Mesenchymal stem cell (in vitro differentiated cells and primary cell): ENCODE measurements around the gene SYT2.

Source experiments
- DNase-seq: peaks from one replicate; pipeline ENCODE4 v3.0.0-alpha.2; 2013
- H2AFZ ChIP-seq: one replicate; pipeline ENCODE4 v1.6.1; 2013; ENCODE audit warnings: low read depth, mild to moderate bottlenecking, control low read depth, inconsistent platforms, low read length, moderate library complexity
- H2AK5ac ChIP-seq: 2 replicates; pipeline ENCODE4 v1.6.1; 2013; ENCODE audit warnings: low read length, moderate library complexity, mild to moderate bottlenecking, inconsistent platforms; ENCODE audit not compliant: severe bottlenecking
- H2BK120ac ChIP-seq: one replicate; pipeline ENCODE4 v1.6.1; 2013; ENCODE audit warnings: low read depth, mild to moderate bottlenecking, inconsistent platforms, low read length, moderate library complexity
- H2BK12ac ChIP-seq, 2 experiments: one replicate each; pipeline ENCODE4 v1.6.1; 2013; ENCODE audit warnings: inconsistent platforms in 2 of 2, low read length in 2 of 2, mild to moderate bottlenecking in 2 of 2, moderate library complexity in 2 of 2, control low read depth in 1 of 2
- H2BK15ac ChIP-seq: one replicate; pipeline ENCODE4 v1.6.1; 2013; ENCODE audit warnings: mild to moderate bottlenecking, low read depth, inconsistent platforms; ENCODE audit not compliant: poor library complexity, severe bottlenecking
- H2BK5ac ChIP-seq: 2 replicates; pipeline ENCODE4 v1.6.1; 2013; ENCODE audit warnings: low read depth, mild to moderate bottlenecking, low read length, control low read depth, inconsistent platforms; ENCODE audit not compliant: poor library complexity, severe bottlenecking
- H3K14ac ChIP-seq, 2 experiments: one replicate each; pipeline ENCODE4 v1.6.1; 2013; ENCODE audit warnings: inconsistent platforms in 2 of 2, low read length in 2 of 2, control low read depth in 1 of 2, mild to moderate bottlenecking in 1 of 2, moderate library complexity in 1 of 2
- H3K18ac ChIP-seq, 2 experiments: one replicate each; pipeline ENCODE4 v1.6.1; 2013; ENCODE audit warnings: inconsistent platforms in 2 of 2, low read length in 2 of 2, control low read depth in 1 of 2, low read depth in 1 of 2, mild to moderate bottlenecking in 1 of 2
- H3K23ac ChIP-seq, 2 experiments: one replicate each; pipeline ENCODE4 v1.6.1; 2013; ENCODE audit warnings: inconsistent platforms in 2 of 2, low read length in 2 of 2, mild to moderate bottlenecking in 2 of 2, moderate library complexity in 2 of 2, control low read depth in 1 of 2
- H3K27ac ChIP-seq: 2 replicates; pipeline ENCODE4 v1.5.1; 2013; ENCODE audit warnings: mild to moderate bottlenecking, moderate library complexity, low read length, control low read depth, inconsistent platforms; ENCODE audit not compliant: poor library complexity, severe bottlenecking
- H3K27me3 ChIP-seq, 2 experiments: 2 replicates each; pipeline versions ENCODE4 v1.6.1 to v1.7.0; 2013; ENCODE audit warnings: low read length in 2 of 2, mild to moderate bottlenecking in 2 of 2, moderate library complexity in 2 of 2, control low read depth in 1 of 2, inconsistent platforms in 1 of 2; ENCODE audit not compliant: control insufficient read depth in 1 of 2, insufficient read depth in 1 of 2
- H3K36me3 ChIP-seq, 2 experiments: 2 replicates each; pipeline versions ENCODE4 v1.6.1 to v1.7.0; 2013; ENCODE audit warnings: low read length in 2 of 2, control low read depth in 1 of 2, inconsistent platforms in 1 of 2, low read depth in 1 of 2, mild to moderate bottlenecking in 1 of 2; ENCODE audit not compliant: insufficient read depth in 2 of 2, control insufficient read depth in 1 of 2
- H3K4ac ChIP-seq, 2 experiments: one replicate each; pipeline ENCODE4 v1.6.1; 2013; ENCODE audit warnings: inconsistent platforms in 2 of 2, low read length in 2 of 2, mild to moderate bottlenecking in 2 of 2, moderate library complexity in 2 of 2, control low read depth in 1 of 2, low read depth in 1 of 2
- H3K4me1 ChIP-seq: 2 replicates; pipeline ENCODE4 v1.6.1; 2013; ENCODE audit warnings: low read depth, low read length, control low read depth; ENCODE audit not compliant: control insufficient read depth, insufficient read depth
- H3K4me2 ChIP-seq: 2 replicates; pipeline ENCODE4 v1.6.1; 2013; ENCODE audit warnings: low read length, mild to moderate bottlenecking, inconsistent platforms; ENCODE audit not compliant: poor library complexity, severe bottlenecking
- H3K4me3 ChIP-seq, 2 experiments: 2 replicates each; pipeline versions ENCODE4 v1.5.1 to v1.7.0; 2013; ENCODE audit warnings: low read length in 2 of 2, mild to moderate bottlenecking in 2 of 2, control low read depth in 1 of 2, low read depth in 1 of 2; ENCODE audit not compliant: insufficient read depth in 1 of 2
- H3K79me1 ChIP-seq: replicated peaks from 2 replicates; pipeline ENCODE4 v1.6.1; 2013; ENCODE audit warnings: mild to moderate bottlenecking, control low read depth, low read length, inconsistent platforms; ENCODE audit not compliant: poor library complexity, severe bottlenecking
- H3K9ac ChIP-seq: 2 replicates; pipeline ENCODE4 v1.7.0; 2013; ENCODE audit warnings: mild to moderate bottlenecking, low read length, moderate library complexity
- H3K9me3 ChIP-seq: 2 replicates; pipeline ENCODE4 v1.7.0; 2013; ENCODE audit warnings: mild to moderate bottlenecking, low read length; ENCODE audit not compliant: control insufficient read depth
- H4K8ac ChIP-seq: one replicate; pipeline ENCODE4 v1.6.1; 2013; ENCODE audit warnings: inconsistent platforms, mild to moderate bottlenecking, low read length, moderate library complexity
- H4K91ac ChIP-seq: one replicate; pipeline ENCODE4 v1.6.1; 2013; ENCODE audit warnings: mild to moderate bottlenecking, low read length, inconsistent platforms
- WGBS: methylation state at CpG from one replicate; pipeline ENCODE4 v1.1.7; 2013; ENCODE audit warnings: mixed read lengths; 5-methylcytosine and 5-hydroxymethylcytosine counted together

Gene SYT2

DNA sequence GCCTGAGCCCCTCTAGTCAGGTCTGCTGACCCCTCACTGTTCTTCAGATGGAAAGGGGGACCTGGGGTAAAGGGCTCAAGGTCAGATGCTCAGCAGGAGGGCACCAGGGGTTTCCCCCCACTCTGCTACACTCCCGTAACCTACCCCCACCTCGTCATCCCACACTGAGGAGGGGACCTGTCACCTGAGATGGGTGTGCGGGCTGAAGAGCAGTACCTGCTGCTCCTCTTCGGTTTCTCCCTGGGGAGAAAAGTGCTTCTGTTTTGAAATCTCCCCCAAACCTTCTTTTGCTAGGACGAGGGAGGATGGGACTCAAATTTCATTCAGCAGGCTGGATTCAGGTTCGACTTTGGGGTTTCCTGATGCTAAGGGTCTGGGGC is 65.2 kb downstream of the SYT2 start:
- no peaks in the 10 kb centered on the region for H3K36me3 ChIP-seq
- H4K8ac ChIP-seq = no peak overlapping the region
- no peak overlapping the region for H2BK5ac ChIP-seq
- no peak overlapping the region for H2AK5ac ChIP-seq
- no peak overlapping the region for H3K4me3 ChIP-seq
- no peak overlapping the region for H3K4ac ChIP-seq
- H3K9ac ChIP-seq = no peak overlapping the region
- no peaks in the 10 kb centered on the region for H3K79me1 ChIP-seq
- H2BK120ac ChIP-seq = no peak overlapping the region
- no peak overlapping the region for H2BK12ac ChIP-seq
- H2AFZ ChIP-seq = no peak overlapping the region
- no peak overlapping the region for H3K14ac ChIP-seq
- H3K4me1 ChIP-seq = peaks cover 23% of the 10 kb centered on the region
- H3K27ac ChIP-seq = no peak overlapping the region
- WGBS = 10% methylated on average over 6 of the region's 6 CpGs
- no peak overlapping the region for H2BK15ac ChIP-seq
- DNase-seq = no peak
- no peaks in the 10 kb centered on the region for H3K9me3 ChIP-seq
- no peak overlapping the region for H4K91ac ChIP-seq
- no peak overlapping the region for H3K23ac ChIP-seq
- no peak overlapping the region for H3K4me2 ChIP-seq
- H3K27me3 ChIP-seq = peaks cover 92% of the 10 kb centered on the region in 2 experiments
- no peak overlapping the region for H3K18ac ChIP-seq

DNA sequence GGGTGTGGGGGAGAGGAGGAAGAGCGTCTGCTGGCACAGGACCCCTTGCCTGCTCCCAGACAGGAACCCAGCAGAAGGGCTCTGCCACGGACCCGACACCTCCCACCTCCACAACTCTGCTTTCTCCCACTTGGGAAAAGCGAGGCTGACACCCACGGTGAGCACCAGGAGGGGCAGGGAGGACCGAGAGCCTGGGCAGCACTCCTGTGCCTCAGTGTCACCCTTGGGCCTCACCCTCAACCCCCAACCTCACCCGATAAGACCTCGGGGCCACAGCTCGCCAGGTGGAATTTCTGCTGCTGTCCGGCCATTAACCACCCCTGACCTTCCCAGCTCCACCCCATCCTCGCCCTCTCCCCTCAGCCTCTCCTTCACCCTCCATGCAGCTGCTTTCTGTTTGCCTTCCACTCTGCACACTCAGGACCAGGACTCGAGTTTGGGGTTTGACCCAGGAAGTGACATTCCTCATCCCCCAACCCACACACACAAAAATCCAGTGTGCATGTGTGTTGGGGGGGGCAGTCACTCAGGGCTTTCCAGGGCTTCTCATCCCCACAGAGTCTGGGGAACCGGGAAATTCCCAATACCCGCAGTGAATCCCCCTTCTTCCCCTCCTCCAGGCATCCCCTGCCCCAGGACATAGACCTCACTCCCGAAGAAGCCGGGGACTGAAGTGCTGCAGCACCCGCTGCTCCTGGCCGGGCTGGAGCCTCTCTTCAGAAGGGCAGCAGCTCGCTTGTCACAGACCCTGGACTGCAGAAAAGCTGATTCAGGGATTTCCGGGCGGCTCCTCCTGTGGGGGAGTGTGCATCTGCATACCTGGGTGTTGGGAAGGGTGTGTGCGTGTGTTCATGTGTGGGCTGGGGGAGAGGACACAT is 65.8 kb downstream of the SYT2 start:
- Histone ChIP-seq H2BK12ac (no peak overlapping the region), H3K9ac (no peak overlapping the region), H3K36me3 (no peaks in the 10 kb centered on the region), H3K4me3 (no peak overlapping the region), H2BK5ac (no peak overlapping the region), H3K79me1 (no peaks in the 10 kb centered on the region), H3K14ac (no peak overlapping the region), H3K4me2 (no peak overlapping the region), H2BK15ac (no peak overlapping the region), H3K27me3 (peaks cover 88 to 90% of the 10 kb centered on the region in 2 experiments), H3K9me3 (no peaks in the 10 kb centered on the region), H4K8ac (no peak overlapping the region), H4K91ac (no peak overlapping the region), H3K27ac (no peak overlapping the region), H2AK5ac (no peak overlapping the region), H3K18ac (no peak overlapping the region), H3K4me1 (peaks cover 25% of the 10 kb centered on the region), H3K23ac (no peak overlapping the region), H3K4ac (no peak overlapping the region), H2BK120ac (no peak overlapping the region), H2AFZ (no peak overlapping the region)
- WGBS = 6% methylated on average over 20 of the region's 22 CpGs
- DNase-seq = no peak

DNA sequence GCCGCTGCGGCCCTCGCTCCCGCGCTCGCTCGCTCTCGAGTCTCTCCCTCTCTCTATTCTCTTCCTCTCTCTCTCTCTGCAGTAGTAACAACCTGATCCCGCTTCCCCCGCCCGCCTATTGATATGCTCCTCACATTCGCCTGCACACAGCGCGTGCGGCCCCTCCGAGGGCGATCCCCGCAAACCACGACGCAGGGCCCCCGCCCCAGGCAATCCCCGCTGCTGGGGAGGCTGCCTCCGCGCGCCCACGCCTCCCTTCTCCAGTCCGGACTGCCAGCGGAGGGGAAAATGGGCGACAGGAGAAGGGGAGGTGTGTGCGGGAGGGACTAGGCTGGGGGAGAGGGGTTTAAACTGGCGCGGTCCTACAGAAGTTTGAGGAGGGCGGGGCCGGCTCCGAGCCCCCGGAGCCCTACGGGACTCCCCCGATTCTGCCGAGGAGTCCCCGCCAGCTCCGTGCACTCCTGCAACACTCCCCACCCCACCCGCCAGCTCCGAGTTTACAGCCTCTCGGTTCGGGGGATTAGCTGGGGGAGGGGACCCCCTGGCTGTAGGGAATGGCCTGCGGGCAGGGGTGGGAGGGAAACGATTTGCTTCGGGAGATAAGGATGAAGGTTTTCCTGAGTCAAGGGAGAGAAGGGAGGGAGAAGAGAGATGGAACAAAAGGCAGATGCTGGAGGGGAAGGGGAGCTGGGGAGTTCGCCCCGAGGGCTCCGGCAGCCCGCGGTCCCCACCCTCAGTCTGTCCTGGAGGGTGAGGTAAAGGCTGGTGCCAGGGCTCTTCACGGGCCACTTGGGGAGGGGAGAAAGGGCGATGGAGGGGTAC is 66.6 kb downstream of the SYT2 start:
- no peak overlapping the region for H2BK15ac ChIP-seq
- no peaks in the 10 kb centered on the region for H3K36me3 ChIP-seq
- no peak overlapping the region for H4K91ac ChIP-seq
- peak overlapping the region in 1 of 2 experiments; percentile 14 for H3K23ac ChIP-seq
- H3K79me1 ChIP-seq = no peaks in the 10 kb centered on the region
- H2BK120ac ChIP-seq = no peak overlapping the region
- H3K18ac ChIP-seq = no peak overlapping the region
- H3K4me3 ChIP-seq = peak overlapping the region in 1 of 2 experiments; percentile 26
- H3K27me3 ChIP-seq = peaks cover 85 to 89% of the 10 kb centered on the region in 2 experiments
- H3K9me3 ChIP-seq = no peaks in the 10 kb centered on the region
- WGBS = 2% methylated on average over 39 of the region's 55 CpGs
- H4K8ac ChIP-seq = no peak overlapping the region
- DNase-seq = peak; percentile 18
- H3K27ac ChIP-seq = no peak overlapping the region
- no peak overlapping the region for H3K9ac ChIP-seq
- H3K4me1 ChIP-seq = peaks cover 26% of the 10 kb centered on the region
- no peak overlapping the region for H3K4ac ChIP-seq
- peak overlapping the region; percentile 81 for H3K4me2 ChIP-seq
- no peak overlapping the region for H2BK5ac ChIP-seq
- H2AK5ac ChIP-seq = no peak overlapping the region
- no peak overlapping the region for H2AFZ ChIP-seq
- no peak overlapping the region for H2BK12ac ChIP-seq
- no peak overlapping the region for H3K14ac ChIP-seq
